DND-41 (cell line): ENCODE data around the gene WNT2.

Experiments
- ATAC-seq: fragments of 200-7000 bp; cut with Tn5 transposase; 3 replicates; pipeline ENCODE4 v1.9.1; 2021; ENCODE audit warnings: low read depth; ENCODE audit not compliant: insufficient read depth
- DNase-seq: peaks from one replicate; pipeline ENCODE4 v3.0.0-alpha.2; 2020
- H2AFZ ChIP-seq: 2 replicates; pipeline ENCODE4 v1.6.0; 2012; ENCODE audit warnings: low read depth, low read length
- H3K27ac ChIP-seq: 2 replicates; pipeline ENCODE4 v1.5.1; 2012; ENCODE audit warnings: low read length, inconsistent platforms
- H3K27me3 ChIP-seq: fragments of 200-600 bp; sonication (generic); 2 replicates; pipeline ENCODE4 v1.6.0; 2012; ENCODE audit warnings: low read length, mild to moderate bottlenecking, inconsistent platforms; ENCODE audit not compliant: insufficient read depth, poor library complexity
- H3K36me3 ChIP-seq: 2 replicates; pipeline ENCODE4 v1.5.1; 2012; ENCODE audit warnings: low read length, inconsistent platforms; ENCODE audit not compliant: insufficient read depth
- H3K4me1 ChIP-seq: 2 replicates; pipeline ENCODE4 v1.5.1; 2012; ENCODE audit warnings: mild to moderate bottlenecking, low read length; ENCODE audit not compliant: insufficient read depth
- H3K4me2 ChIP-seq: 2 replicates; pipeline ENCODE4 v1.6.0; 2012; ENCODE audit warnings: mild to moderate bottlenecking, moderate library complexity, low read length, inconsistent platforms; ENCODE audit not compliant: insufficient read depth
- H3K4me3 ChIP-seq, 2 experiments: fragments of 200-600 bp in 1 of 2; shearing (Covaris generic) in 1 of 2; 2 replicates each; pipeline ENCODE4 v1.5.1; 2012 to 2016; ENCODE audit warnings: inconsistent platforms in 2 of 2, low read length in 2 of 2, mild to moderate bottlenecking in 2 of 2, low read depth in 1 of 2, moderate library complexity in 1 of 2
- H3K79me2 ChIP-seq: 2 replicates; pipeline ENCODE4 v1.6.0; 2012; ENCODE audit warnings: low read length, inconsistent platforms; ENCODE audit not compliant: insufficient read depth
- H3K9ac ChIP-seq: 2 replicates; pipeline ENCODE4 v1.6.0; 2012; ENCODE audit warnings: low read depth, mild to moderate bottlenecking, inconsistent platforms, low read length, moderate library complexity
- H3K9me3 ChIP-seq: 2 replicates; pipeline ENCODE4 v1.5.1; 2012; ENCODE audit warnings: low read length, moderate library complexity, mild to moderate bottlenecking, inconsistent platforms; ENCODE audit not compliant: insufficient read depth, severe bottlenecking
- H4K20me1 ChIP-seq: 2 replicates; pipeline ENCODE4 v1.6.0; 2012; ENCODE audit warnings: low read length; ENCODE audit not compliant: insufficient read depth
- EZH2 ChIP-seq: IDR thresholded peaks from 3 replicates; pipeline ENCODE4 v1.6.1; 2012; ENCODE audit warnings: borderline replicate concordance, low read depth, mild to moderate bottlenecking, moderate library complexity, low read length, inconsistent platforms; ENCODE audit not compliant: severe bottlenecking
- TF ChIP-seq, protein P1 (sequence below): IDR thresholded peaks from 2 replicates; pipeline ENCODE4 v1.5.1; 2012; ENCODE audit warnings: borderline replicate concordance, low read length, moderate library complexity, mild to moderate bottlenecking; ENCODE audit not compliant: poor library complexity, severe bottlenecking; ENCODE audit errors: extremely low read depth

Gene WNT2

DNA sequence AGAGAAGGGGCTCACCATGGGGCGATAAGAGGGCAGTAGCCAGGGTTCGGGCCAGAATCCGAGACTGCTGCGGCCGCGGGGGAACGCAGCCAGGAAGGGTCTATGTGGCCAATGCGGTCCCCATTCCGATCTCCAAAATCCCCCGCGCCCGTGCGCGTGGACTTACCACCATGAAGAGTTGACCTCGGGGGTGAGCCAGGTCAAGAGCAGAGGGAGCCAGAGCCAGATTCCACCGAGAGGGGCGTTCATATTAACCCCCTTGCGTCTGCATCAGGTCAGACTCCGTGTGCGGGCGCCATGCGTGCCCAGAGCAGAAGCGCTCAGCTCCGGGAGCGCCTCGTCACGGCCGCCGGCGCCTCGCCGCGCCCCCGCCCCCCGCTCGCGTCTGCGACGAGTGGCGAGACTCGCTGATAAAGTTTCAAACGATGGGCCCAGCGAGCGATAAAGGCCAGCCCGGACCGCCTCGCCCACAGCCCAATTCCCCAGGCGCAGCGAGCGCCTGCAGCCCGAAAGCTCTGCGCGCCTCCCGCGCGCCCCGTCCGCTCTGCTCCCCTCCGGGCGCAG, at the start of gene WNT2:
Gene WNT2 (minus strand): TSS at position 318 of the 564 bp plus-strand sequence. CDS start 69 bp downstream, at position 249.
- Histone ChIP-seq H3K36me3 (no peaks in the 10 kb centered on the region), H3K4me2 (no peak within 1 kb of the TSS), H3K27me3 (no peaks in the 10 kb centered on the region), H2AFZ (no peak within 1 kb of the TSS), H3K4me3 (no peak within 1 kb of the TSS), H4K20me1 (no peaks in the 10 kb centered on the region), H3K79me2 (no peaks in the 10 kb centered on the region), H3K4me1 (no peaks in the 10 kb centered on the region), H3K9me3 (no peaks in the 10 kb centered on the region), H3K9ac (no peak within 1 kb of the TSS), H3K27ac (no peak within 1 kb of the TSS)
- DNase-seq = no peak
- ATAC-seq = no peak
- TF ChIP-seq, protein P1, sequence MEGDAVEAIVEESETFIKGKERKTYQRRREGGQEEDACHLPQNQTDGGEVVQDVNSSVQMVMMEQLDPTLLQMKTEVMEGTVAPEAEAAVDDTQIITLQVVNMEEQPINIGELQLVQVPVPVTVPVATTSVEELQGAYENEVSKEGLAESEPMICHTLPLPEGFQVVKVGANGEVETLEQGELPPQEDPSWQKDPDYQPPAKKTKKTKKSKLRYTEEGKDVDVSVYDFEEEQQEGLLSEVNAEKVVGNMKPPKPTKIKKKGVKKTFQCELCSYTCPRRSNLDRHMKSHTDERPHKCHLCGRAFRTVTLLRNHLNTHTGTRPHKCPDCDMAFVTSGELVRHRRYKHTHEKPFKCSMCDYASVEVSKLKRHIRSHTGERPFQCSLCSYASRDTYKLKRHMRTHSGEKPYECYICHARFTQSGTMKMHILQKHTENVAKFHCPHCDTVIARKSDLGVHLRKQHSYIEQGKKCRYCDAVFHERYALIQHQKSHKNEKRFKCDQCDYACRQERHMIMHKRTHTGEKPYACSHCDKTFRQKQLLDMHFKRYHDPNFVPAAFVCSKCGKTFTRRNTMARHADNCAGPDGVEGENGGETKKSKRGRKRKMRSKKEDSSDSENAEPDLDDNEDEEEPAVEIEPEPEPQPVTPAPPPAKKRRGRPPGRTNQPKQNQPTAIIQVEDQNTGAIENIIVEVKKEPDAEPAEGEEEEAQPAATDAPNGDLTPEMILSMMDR = no peak
- TF ChIP-seq EZH2 = no peak

- TF ChIP-seq, protein P1 = no peak
- TF ChIP-seq EZH2 = no peak
- H3K79me2 ChIP-seq = no peaks in the 10 kb centered on the region
- no peak overlapping the region for H3K27ac ChIP-seq
- ATAC-seq = no peak
- no peak overlapping the region for H3K9ac ChIP-seq
- no peaks in the 10 kb centered on the region for H4K20me1 ChIP-seq
- no peak overlapping the region for H2AFZ ChIP-seq
- no peak overlapping the region for H3K4me3 ChIP-seq
- peaks cover 3% of the 10 kb centered on the region for H3K27me3 ChIP-seq
- H3K4me1 ChIP-seq = no peaks in the 10 kb centered on the region
- H3K36me3 ChIP-seq = no peaks in the 10 kb centered on the region
- H3K4me2 ChIP-seq = no peak overlapping the region
- DNase-seq = no peak
- no peaks in the 10 kb centered on the region for H3K9me3 ChIP-seq
These were observed 49.2 kb upstream of the WNT2 start for GRCh38 chr7:117372073-117372472.

GRCh38 chr7:117364339-117365080, 41.7 kb upstream of the WNT2 start:
- H4K20me1 ChIP-seq = no peaks in the 10 kb centered on the region
- DNase-seq (no peak), ATAC-seq (no peak)
- H3K27me3 ChIP-seq = peaks cover 5% of the 10 kb centered on the region
- H3K36me3 ChIP-seq = no peaks in the 10 kb centered on the region
- H3K4me3 ChIP-seq = no peak overlapping the region
- H3K9ac ChIP-seq = no peak overlapping the region
- no peaks in the 10 kb centered on the region for H3K9me3 ChIP-seq
- H3K27ac ChIP-seq = no peak overlapping the region
- H3K4me2 ChIP-seq = no peak overlapping the region
- H2AFZ ChIP-seq = no peak overlapping the region
- no peaks in the 10 kb centered on the region for H3K79me2 ChIP-seq
- H3K4me1 ChIP-seq = no peaks in the 10 kb centered on the region
- TF ChIP-seq, protein P1 = no peak
- no peak for TF ChIP-seq EZH2
